ENCODE results near the gene SLC27A1.
"Not testable (repeated sequence)": the region's sequence is repeated elsewhere in the genome, so short reads cannot be mapped to it uniquely, and the experiment has no call there.

Gene SLC27A1

DNA sequence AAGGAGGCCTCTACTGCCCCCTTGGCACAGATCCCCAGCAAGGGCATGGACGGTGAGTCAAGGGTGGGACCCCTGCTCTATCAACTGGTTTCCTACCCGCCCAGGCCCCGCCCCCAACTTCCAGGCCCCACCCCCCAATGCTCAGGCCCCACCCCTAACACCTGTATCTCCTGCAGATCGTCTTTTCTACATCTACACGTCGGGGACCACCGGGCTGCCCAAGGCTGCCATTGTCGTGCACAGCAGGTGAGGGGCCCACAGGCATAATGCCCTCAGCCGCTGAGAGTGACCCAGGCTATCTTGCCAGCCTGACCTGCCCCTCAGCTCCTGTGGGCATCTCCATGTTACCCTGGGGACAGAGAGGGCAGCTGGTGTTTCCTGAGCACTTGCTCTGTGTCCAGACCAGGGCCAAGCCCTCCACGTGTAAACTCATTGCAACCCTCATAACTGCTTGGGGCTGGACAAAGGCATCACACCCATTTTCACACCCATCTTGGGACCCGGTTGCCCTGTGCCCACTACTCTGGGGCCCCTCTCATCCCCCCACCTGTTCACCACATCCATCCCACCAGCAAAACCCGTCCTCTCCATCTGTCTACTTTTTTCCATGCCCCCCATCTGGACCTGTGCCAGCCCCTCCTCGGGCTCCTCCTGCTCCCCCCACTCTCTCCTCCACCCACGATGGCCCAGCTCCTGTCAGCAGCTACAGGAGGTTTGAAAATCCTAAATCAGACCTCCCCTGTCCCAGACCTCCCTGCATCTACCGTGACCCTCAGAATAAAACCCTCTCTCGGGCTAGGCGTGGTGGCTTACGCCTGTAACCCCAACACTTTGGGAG lies 17.2 kb downstream of the SLC27A1 start:
- DNase-seq (ENCODE audit: low spot score) = no peak

DNA sequence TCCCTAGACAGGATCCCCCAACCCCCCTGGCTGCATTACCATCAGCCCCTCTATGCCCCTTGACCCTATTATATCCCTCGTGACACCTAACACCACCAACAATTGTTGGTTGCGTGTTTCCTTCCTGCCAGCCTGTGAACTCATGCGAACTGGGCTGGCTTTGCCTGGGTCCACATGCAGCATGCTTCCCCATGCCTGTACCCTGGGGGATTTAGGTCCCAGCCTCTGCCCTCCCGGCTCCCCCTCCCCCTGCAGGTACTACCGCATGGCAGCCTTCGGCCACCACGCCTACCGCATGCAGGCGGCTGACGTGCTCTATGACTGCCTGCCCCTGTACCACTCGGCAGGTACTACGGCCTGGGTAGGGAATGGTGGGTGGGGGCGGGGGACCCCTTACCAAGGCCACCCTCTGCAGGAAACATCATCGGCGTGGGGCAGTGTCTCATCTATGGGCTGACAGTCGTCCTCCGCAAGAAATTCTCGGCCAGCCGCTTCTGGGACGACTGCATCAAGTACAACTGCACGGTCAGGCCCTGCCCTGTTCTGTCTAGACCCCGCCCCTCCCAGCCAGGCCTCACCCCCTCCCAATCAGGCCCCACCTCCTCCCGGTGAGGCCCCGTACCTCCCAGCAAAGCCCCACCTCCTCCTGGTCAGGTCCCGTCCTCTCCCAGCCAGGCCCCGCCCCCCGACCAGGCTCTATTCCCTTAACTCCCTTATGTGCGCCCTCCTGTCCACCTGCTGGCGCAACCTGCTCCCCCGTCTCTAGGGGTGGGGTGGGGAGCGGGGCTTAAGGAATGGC lies 18.5 kb downstream of the SLC27A1 start:
- peak; percentile 48 for DNase-seq (ENCODE audit: low spot score)

DNA sequence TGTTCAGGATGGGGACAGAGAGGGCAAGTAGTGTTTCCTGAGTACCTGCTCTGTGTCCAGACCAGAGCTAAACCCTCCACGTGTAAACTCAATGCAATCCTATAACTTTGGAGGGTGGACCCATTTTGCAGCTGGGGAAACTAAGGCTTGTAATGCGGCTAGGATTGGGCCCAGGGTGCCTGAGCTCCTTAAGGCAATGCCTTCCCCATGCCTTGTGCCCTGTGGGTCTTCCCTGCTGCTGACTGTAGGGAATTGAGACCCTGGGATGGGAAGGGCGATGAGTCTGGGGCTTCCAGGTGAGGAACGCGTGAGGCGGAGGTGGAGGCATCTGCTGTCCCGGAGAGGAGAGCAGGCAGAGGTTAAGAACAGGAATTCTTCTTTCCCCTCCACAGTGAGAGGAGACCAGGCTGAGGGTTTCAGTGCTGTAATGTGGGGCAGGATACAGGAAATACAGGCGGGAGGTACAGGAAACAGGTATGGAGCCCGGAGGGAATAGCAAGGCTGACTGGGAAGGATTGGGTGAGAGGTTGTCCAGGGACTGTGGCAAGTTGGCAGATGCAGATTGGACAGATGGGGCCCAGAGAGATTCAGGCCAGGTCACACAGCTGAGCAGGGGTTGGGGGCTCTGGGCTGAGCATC lies 19.2 kb downstream of the SLC27A1 start:
- no peak for DNase-seq (ENCODE audit: low spot score)

DNA sequence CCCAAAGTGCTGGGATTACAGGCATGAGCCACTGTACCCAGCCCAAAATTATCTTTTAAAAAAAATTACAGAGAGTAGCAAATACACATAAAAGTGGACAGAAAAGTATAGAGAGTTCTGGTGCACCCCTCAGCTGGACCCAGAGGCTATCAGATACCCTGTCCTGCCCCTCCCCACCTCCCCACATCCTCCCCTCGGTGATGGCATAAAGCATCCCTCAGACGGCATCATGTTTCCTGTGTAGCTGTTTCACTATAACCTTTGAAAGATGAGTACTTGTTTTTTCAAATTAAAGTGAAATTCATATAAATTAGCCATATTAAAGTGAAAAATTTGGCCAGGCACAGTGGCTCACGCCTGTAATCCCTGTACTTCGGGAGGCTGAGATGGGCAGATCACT lies 20.1 kb downstream of the SLC27A1 start:
- DNase-seq (ENCODE audit: low spot score) = no peak

DNA sequence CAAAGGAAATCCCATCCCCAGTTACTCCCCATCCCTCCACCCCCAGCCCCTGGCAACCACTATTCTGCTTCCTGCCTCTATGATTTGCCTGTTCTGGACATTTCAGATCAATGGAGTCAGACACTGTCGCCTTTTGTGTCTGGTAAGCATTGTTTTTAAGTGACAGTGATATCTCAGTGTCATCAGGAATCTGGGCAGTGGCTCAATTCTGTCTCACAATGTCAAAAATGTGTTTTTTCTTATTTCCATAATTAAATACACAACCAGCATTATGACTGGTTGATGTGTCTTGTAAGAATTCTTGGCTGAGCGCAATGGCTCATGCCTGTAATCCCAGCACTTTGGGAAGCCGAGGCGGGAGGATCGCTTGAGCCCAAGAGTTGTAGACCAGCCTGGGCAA lies 21.0 kb downstream of the SLC27A1 start:
- DNase-seq (ENCODE audit: low spot score) = no peak

DNA sequence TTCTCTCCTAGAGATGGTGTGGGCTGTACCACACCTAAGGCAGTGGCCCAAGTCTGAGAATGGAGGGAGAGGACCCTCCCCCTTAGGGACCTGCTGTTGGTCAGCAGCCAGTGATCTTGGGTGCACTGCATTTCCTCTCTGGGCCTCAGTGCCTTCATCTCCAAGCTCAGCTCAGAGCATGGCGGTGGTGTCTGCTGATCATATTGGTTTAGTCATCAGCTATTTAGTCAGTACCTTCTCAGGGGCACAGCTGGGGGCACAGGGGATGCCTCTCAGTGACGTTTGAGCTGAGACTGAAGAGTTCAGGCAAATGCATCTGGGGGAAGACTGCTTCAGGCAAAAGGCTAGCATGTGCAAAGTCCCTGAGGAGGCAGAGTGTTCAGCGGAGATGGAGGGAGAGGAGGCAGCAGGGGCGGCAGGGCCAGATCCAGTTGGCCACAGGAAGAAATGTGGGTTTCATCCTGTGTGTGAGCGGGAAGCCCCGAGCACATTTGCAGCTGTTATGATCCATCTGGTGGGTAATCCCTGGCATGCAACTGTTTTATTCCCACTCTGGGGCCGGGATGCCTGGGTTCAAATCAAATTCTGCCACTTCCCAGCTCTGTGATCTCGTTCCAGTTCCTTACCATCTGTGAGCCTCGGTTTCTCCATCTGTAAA lies 25.4 kb downstream of the SLC27A1 start:
- DNase-seq (ENCODE audit: low spot score) = no peak

DNA sequence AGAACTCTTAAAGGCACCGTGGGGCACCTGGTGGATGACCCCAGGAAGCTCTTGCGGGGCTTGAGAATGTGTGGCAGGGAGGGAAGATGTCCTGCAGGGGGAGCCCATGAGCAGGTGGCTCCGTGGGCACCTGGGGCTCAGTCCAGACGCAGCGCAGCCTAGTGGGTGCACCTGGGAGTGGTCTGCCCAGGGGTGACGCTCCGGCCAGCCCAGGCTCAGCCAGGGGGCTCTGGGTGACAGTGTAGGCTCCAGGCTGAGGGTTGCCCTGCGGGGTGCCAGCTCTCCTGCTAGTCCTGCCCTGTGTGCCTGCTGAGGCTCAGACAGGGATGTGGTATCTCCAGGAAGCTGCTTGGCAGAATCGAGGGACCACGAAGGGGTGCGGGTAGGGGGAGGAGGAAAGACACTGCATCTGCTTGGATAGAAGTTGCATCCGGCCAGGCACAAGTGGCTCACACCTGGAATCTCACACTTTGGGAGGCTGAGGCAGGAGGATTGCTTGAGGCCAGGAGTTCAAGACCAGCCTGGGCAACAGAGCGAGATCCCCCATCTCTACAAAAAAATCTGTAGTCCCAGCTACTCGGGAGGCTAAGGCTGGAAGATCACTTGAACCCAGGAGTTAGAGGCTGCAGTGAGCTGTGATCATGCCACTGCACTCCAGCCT lies 26.1 kb downstream of the SLC27A1 start:
- DNase-seq (ENCODE audit: low spot score) = peak; percentile 75

DNA sequence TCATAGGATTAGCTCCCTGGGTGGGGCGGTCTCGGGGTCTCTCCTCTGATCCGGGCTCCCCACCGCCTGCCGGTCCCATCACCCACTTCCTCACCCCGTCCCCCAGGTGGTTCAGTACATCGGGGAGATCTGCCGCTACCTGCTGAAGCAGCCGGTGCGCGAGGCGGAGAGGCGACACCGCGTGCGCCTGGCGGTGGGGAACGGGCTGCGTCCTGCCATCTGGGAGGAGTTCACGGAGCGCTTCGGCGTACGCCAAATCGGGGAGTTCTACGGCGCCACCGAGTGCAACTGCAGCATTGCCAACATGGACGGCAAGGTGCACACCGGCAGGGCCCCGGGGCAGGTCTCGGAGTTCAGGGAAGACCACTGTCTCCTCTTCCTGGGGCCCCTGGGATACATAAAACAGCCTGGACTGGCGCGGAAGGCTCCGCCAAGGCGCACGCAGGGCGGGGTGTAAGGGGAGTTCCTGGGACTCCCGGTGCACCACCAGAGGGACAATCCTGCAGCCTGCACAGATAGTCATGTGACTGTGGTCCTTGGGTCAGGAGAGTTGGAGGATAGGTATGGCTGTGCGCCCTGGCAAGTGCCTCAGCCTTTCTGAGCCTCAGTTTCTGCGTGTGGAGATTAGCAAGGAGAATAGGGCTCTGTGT lies 26.9 kb downstream of the SLC27A1 start:
- DNase-seq (ENCODE audit: low spot score) = no peak

DNA sequence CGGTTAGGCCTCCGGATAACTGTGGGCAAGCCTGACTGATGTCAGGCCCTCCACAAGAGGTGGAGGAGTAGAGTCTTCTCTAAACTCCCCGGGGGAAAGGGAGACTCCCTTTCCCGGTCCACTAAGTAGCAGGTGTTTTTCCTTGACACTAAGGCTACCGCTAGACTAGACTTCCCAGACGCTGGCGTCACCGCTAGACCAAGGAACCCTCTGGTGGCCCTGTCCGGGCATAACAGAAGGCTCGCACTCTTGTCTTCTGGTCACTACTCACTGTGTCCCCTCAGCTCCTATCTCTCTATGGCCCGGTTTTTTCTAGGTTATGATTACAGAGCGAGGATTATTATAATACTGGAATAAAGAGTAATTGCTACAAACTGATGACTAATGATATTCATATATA lies 28.7 kb downstream of the SLC27A1 start:
- DNase-seq (ENCODE audit: low spot score) = peak; percentile 30

DNA sequence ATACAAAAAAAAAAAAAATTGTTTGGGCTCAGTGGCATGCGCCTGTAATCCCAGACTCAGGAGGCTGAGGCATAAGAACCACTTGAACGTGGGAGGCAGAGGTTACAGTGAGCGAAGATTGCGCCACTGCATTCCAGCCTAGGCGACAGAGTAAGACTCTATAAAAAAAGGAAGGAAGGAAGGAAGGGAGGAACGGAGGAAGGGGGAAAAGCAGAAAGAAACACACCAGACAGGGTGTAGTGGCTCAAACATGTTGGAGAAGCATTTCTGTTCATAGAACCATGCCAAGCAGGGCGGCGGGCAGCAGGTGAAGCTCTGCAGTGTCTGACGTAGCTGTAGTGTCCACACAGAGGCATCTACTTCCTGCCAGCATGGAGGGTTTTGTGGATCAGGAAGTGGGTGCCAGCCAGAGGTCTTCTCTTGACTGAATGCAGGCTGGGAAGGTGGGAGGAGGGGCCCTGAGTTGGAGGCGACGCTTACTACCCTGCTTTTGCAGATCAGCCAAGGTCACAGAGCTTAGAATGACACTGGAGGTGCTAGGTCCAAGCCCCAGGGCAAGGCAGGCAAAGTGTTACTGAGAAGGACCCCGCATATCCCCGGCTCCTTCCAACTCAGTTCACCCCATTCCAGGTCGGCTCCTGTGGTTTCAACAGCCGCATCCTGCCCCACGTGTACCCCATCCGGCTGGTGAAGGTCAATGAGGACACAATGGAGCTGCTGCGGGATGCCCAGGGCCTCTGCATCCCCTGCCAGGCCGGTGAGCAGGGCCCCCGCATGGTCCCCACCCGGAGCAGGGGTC lies 29.5 kb downstream of the SLC27A1 start:
- no peak for DNase-seq (ENCODE audit: low spot score)

DNA sequence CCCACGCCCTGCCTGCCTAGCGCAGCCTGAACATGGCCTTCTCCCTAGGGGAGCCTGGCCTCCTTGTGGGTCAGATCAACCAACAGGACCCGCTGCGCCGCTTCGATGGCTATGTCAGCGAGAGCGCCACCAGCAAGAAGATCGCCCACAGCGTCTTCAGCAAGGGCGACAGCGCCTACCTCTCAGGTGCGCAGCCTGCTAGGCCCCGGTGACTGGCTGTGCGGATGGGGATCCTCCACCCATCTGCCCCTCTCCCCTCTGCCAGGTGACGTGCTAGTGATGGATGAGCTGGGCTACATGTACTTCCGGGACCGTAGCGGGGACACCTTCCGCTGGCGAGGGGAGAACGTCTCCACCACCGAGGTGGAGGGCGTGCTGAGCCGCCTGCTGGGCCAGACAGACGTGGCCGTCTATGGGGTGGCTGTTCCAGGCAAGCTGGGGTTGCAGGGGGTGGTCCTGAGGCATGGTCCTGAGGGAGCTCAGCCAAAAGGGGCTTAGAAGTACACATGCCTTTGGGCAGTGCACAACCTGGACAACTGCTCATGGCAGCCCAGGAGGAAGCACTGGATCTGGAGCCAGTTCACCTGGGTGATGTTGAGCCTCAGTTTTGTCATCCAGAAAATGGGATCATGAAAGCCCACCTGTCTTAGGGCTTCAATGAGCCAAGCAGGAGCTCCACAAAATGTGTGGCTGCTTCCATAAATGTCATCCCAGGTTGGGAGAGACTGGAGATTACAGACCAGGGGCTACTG lies 30.3 kb downstream of the SLC27A1 start:
- DNase-seq (ENCODE audit: low spot score) = no peak

DNA sequence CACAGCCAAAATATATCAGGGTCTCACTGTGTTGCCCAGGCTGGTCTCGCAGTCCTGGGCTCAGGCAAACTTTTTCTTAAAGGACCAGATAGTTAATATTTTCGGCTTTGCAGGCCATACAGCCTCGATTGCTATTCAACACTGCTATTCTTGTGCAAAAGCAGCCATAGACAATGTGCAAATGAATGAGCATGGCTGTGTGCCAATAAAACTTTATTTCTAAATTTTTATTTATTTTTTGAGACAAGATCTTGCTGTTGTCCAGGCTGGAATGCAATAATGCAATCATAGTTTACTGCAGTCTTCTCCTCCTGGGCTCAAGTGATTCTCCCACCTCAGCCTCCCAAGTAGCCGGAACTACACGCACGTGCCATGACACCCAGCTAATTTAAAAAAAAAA lies 32.9 kb downstream of the SLC27A1 start:
- no peak for DNase-seq (ENCODE audit: low spot score)

DNA sequence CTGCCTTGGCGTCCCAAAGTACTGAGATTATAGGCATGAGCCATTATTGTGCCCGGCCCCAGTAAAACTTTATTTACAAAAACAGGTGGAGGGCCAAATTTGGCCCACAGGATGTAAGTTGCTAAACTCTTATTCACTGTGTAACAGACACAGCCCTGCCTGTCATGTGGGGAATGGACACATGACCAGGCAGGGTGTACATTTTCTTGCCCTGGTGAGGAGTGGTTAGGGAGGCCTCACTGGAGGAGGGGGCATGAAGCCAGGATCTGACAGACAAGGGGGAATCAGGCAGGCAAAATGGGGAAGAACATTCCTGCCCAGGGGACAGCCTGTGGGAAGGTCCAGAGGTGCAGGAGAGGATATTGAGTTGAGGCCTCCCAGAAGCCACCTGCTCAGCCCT lies 33.7 kb downstream of the SLC27A1 start:
- no peak for DNase-seq (ENCODE audit: low spot score)

DNA sequence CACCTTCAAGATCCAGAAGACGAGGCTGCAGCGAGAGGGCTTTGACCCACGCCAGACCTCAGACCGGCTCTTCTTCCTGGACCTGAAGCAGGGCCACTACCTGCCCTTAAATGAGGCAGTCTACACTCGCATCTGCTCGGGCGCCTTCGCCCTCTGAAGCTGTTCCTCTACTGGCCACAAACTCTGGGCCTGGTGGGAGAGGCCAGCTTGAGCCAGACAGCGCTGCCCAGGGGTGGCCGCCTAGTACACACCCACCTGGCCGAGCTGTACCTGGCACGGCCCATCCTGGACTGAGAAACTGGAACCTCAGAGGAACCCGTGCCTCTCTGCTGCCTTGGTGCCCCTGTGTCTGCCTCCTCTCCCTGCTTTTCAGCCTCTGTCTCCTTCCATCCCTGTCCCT lies 34.1 kb downstream of the SLC27A1 start:
- DNase-seq (ENCODE audit: low spot score) = no peak

DNA sequence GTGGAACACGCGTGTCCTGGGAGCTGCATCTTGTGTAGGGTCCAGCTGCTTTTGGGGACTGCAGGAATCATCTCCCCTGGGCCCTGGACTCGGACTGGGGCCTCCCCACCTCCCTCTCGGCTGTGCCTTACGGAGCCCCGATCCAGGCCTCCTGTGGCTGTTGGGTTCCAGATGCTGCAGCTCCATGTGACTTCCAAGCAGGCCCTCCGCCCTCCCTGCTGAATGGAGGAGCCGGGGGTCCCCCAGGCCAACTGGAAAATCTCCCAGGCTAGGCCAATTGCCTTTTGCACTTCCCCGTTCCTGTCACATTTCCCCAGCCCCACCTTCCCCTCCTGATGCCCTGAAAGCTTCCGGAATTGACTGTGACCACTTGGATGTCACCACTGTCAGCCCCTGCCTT lies 34.9 kb downstream of the SLC27A1 start:
- DNase-seq (ENCODE audit: low spot score) = no peak

DNA sequence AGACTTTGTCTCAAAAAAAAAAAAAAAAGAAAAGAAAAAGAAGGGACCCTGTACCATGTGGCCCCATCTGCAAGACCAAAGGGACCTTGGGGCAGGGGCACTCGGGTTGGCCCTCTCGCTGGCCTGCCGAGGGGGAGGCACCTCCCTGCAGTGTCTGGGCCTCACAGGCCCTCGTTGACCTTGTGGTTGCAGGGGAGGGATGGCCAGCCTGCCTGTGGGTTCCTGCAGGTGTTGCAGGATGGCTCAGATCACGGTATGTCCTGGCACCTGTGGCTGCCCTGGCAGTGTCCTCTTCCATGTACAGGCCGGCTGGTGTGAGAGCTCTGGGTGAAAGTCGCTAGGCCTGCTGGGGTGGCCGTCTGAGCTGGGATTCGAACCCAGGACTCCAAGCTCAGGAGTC lies 36.4 kb downstream of the SLC27A1 start:
- no peak for DNase-seq (ENCODE audit: low spot score)

DNA sequence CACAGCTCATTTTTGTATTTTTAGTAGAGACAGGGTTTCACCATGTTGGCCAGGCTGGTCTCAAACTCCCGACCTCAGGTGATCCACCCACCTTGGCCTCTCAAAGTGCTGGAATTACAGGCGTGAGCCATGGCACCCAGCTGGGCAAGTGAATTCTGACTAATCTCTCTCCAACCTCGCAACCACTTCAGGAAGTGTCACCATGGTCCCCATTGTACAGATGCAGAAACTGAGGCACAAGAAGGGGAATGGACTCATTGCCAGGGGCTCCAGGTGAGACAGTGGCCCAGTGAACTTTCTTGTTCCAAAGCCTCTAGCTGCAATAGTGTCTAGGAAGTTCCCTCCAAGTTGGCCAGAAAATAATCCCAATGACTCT lies 38.2 kb downstream of the SLC27A1 start:
- not testable (repeated sequence) for DNase-seq (ENCODE audit: low spot score)

DNA sequence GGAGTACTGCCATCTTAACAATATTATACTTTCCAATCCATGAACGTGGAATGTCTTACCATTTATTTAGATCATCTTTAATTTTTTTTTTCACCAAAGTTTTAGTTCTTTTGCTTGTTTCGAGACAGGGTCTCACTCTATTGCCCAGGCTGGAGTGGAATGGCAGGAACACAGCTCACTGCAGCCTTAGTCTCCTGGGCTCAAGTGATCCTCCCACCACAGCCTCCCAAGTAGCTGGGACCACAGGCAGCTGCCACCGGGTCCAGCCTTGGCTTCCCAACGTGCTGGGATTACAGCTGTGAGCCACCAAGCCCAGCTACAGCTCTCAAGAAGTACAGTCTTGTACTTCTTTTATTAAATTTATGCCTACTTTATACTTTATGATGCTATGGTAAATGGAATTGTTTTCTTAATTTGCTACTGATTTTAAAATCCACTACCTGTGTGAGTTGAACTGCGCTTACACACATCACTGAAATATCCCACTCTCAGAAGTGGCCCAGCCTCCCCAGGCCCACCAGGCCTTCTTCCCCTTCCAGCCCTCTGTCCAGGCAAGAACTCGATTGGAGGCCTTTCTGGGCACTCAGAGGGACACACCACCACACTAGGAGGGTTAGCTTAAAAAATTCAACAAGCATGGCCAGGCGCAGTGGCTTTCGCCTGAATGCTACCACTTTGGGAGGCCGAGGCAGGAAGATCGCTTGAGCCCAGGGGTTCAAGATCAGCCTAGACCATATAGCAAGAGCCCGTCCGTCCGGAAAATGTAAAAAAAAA lies 40.1 kb downstream of the SLC27A1 start:
- peak; percentile 13 for DNase-seq (ENCODE audit: low spot score)

All from kidney tubule cell (primary cell).